Glutamatergic neuron (in vitro differentiated cells): ENCODE results near the gene ANTXR1. TPM values are rescaled to one million over a fixed set of nuclear protein-coding genes. Genes with fewer than 3 reads are reported as not detected.

Experiments
- DNase-seq: peaks from one replicate; pipeline ENCODE4 v3.0.0; 2022
- H3K27ac Mint-ChIP-seq: one replicate; pipeline ENCODE4 v1.8.0; 2020; ENCODE audit warnings: mild to moderate bottlenecking, mixed read lengths, inconsistent platforms; ENCODE audit not compliant: unreplicated experiment
- H3K27me3 Mint-ChIP-seq: one replicate; pipeline ENCODE4 v1.8.0; 2020; ENCODE audit warnings: mild to moderate bottlenecking, moderate library complexity, mixed read lengths, inconsistent platforms; ENCODE audit not compliant: unreplicated experiment
- H3K36me3 Mint-ChIP-seq: one replicate; pipeline ENCODE4 v1.8.0; 2020; ENCODE audit warnings: mild to moderate bottlenecking, mixed read lengths, inconsistent platforms; ENCODE audit not compliant: unreplicated experiment
- H3K4me1 Mint-ChIP-seq: one replicate; pipeline ENCODE4 v1.8.0; 2020; ENCODE audit warnings: mild to moderate bottlenecking, low read depth, mixed read lengths, inconsistent platforms; ENCODE audit not compliant: unreplicated experiment
- H3K4me3 Mint-ChIP-seq: one replicate; pipeline ENCODE4 v1.8.0; 2020; ENCODE audit warnings: mild to moderate bottlenecking, mixed read lengths, inconsistent platforms; ENCODE audit not compliant: unreplicated experiment
- H3K9me3 Mint-ChIP-seq: one replicate; pipeline ENCODE4 v1.8.0; 2020; ENCODE audit warnings: mild to moderate bottlenecking, moderate library complexity, mixed read lengths, inconsistent platforms; ENCODE audit not compliant: unreplicated experiment
- CTCF ChIP-seq: fragments of 200-600 bp; sonication (generic); IDR thresholded peaks from one replicate; pipeline ENCODE4 v1.5.0; 2021; ENCODE audit not compliant: partially characterized antibody, unreplicated experiment
- total RNA-seq: library from RNA; stranded (reverse); fragmentation: NEBNext Ultra II Directional; extraction: Animal tissue kit (Norgen Biotek cat#: 25700); gene quantifications from one replicate; pipeline ENCODE4 v1.2.1, GENCODE V29; 2021; ENCODE audit not compliant: unreplicated experiment

The ANTXR1 gene
- total RNA-seq, 1 donor from 2014 or later, result 26.7 TPM

DNA sequence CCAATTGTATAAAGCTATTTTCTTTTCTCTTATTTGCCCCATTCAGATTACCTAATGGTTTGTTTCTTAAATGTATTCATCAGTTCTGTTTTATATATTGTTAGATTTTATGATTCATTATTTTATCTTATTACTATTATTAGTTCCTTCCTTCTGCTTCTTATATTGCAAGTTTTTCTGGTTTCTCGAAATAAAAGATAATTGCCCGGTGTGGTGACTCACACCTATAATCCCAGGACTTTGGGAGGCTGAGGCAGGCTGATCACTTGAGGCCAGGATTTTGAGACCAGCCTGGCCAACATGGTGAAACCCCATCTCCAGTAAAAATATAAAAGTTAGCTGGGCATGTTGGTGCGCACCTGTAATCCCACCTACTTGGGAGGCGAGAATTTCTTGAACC lies 37.8 kb downstream of the ANTXR1 start:
- H3K4me1 Mint-ChIP-seq, result no peaks in the 10 kb centered on the region
- no peak for TF ChIP-seq CTCF
- no peak for DNase-seq
- no peak overlapping the region for H3K27ac Mint-ChIP-seq
- no peak overlapping the region for H3K4me3 Mint-ChIP-seq
- no peaks in the 10 kb centered on the region for H3K27me3 Mint-ChIP-seq
- H3K36me3 Mint-ChIP-seq, result no peaks in the 10 kb centered on the region
- no peaks in the 10 kb centered on the region for H3K9me3 Mint-ChIP-seq

GRCh38 chr2:69053416-69053965 lies 40.5 kb downstream of the ANTXR1 start:
- peaks cover 3% of the 10 kb centered on the region for H3K36me3 Mint-ChIP-seq
- no peaks in the 10 kb centered on the region for H3K27me3 Mint-ChIP-seq
- no peak overlapping the region for H3K4me3 Mint-ChIP-seq
- no peak for DNase-seq
- no peak for TF ChIP-seq CTCF
- H3K27ac Mint-ChIP-seq, result no peak overlapping the region
- no peaks in the 10 kb centered on the region for H3K4me1 Mint-ChIP-seq
- peaks cover 1% of the 10 kb centered on the region for H3K9me3 Mint-ChIP-seq

GRCh38 chr2:69054431-69054830 lies 41.5 kb downstream of the ANTXR1 start:
- Mint-ChIP-seq H3K27ac (no peak overlapping the region), H3K27me3 (no peaks in the 10 kb centered on the region), H3K9me3 (peaks cover 1% of the 10 kb centered on the region), H3K4me1 (no peaks in the 10 kb centered on the region), H3K4me3 (no peak overlapping the region), H3K36me3 (peaks cover 10% of the 10 kb centered on the region)
- DNase-seq, result no peak
- no peak for TF ChIP-seq CTCF

GRCh38 chr2:69055688-69056470 lies 42.9 kb downstream of the ANTXR1 start:
- no peak for TF ChIP-seq CTCF
- Mint-ChIP-seq H3K27me3 (no peaks in the 10 kb centered on the region), H3K4me1 (no peaks in the 10 kb centered on the region), H3K36me3 (peaks cover 10% of the 10 kb centered on the region), H3K9me3 (peaks cover 1% of the 10 kb centered on the region), H3K4me3 (no peak overlapping the region), H3K27ac (no peak overlapping the region)
- DNase-seq, result no peak

DNA sequence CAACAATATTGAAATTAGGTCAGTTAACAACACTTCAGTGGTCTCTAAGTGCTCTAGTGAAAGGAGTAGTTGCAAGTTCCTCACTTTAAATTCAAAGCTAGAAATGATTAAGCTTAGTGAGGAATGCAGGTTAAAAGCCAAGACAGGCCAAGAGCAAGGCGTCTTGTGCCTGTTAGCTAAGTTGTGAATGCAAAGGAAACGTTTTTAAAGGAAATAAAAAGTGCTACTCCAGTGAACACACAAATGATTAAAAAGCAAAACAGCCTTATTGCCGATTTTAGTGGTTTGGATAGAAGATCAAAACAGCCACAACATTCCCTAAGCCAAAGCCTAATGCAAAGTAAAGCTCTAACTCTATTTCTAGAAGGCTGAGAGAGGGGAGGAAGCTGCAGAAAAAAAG lies 44.7 kb downstream of the ANTXR1 start:
- no peak overlapping the region for H3K27ac Mint-ChIP-seq
- H3K36me3 Mint-ChIP-seq, result peaks cover 10% of the 10 kb centered on the region
- TF ChIP-seq CTCF, result no peak
- no peaks in the 10 kb centered on the region for H3K27me3 Mint-ChIP-seq
- peaks cover 3% of the 10 kb centered on the region for H3K9me3 Mint-ChIP-seq
- H3K4me3 Mint-ChIP-seq, result no peak overlapping the region
- no peak for DNase-seq
- H3K4me1 Mint-ChIP-seq, result no peaks in the 10 kb centered on the region
